ENCODE data around the gene CHST12.

DNA sequence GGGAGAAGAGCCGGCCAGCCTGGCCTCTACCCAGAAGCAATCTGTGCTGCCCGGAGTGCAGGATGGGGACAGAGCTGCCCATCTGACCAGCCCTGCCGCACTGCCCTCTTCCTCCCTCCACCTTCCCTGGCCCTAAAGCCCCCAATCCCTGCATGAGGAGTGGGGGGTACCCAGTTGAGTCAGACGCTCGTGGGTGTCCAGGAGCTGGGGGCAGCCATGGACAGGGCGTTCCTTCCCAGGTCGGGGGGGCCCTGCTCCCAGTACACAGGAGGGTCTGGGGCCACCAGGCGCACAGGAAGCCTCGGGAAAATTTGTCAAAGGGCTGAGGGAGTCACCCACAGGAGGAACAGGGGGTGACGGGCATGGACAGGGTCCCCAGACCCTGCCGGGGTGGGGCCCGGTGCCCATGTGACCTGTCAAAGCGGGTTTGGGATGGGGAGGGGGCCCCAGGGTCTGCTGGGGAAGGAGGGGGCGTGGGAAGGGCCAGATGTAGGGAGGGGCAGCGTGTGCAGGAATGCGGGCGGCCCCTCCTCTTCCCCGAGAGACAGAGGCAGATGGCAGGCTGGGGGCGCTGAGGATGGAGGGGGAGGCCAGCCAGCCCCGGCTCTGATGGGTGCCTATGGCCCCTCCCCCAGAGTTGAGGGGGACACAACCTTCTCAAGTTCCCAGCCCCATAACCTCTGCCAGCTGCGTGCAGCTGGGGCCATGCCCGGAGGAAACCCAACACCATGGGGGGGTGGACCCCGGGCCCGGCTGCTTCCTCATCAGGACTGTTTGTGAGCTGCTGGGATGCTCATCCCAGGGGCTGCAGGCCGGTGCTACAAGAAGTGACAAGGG is 94.3 kb downstream of the CHST12 start:
- no peak for TF ChIP-seq POLR2A (IDR thresholded peaks at IDR 0.05)
- TF ChIP-seq CTCF (IDR thresholded peaks at IDR 0.05): no peak
- TF ChIP-seq POLR2AphosphoS5 (IDR thresholded peaks at IDR 0.05): no peak
- TF ChIP-seq EP300 (IDR thresholded peaks at IDR 0.05; ENCODE audit: low read depth): no peak

All from transverse colon (tissue), 4 donors.